Stimulated activated CD8-positive, alpha-beta memory T cell treated with anti-CD3 and anti-CD28 coated beads, Interleukin-15, amount 100 ng/mL, for 1 hour (primary cell): Measurements from ENCODE around the gene LRP5.
"Not testable (repeated sequence)": the region's sequence is repeated elsewhere in the genome, so short reads cannot be mapped to it uniquely, and the experiment has no call there.

Source experiments
- DNase-seq: peaks from one replicate; pipeline ENCODE4 v3.0.0-alpha.2; 2020; ENCODE audit warnings: low read depth

Gene LRP5

GRCh38 chr11:68444566-68444965, 132.2 kb downstream of the LRP5 start:
- no peak for DNase-seq

GRCh38 chr11:68445531-68446035, 133.2 kb downstream of the LRP5 start:
- DNase-seq, result no peak

GRCh38 chr11:68446046-68446725, 133.8 kb downstream of the LRP5 start:
- no peak for DNase-seq

GRCh38 chr11:68447015-68447801, 134.8 kb downstream of the LRP5 start:
- peak; percentile 60 for DNase-seq

- DNase-seq, result not testable (repeated sequence)
Observed at GRCh38 chr11:68447914-68448313, 135.5 kb downstream of the LRP5 start.

- DNase-seq, result no peak
Observed at GRCh38 chr11:68448604-68449011, 136.2 kb downstream of the LRP5 start.

- DNase-seq, result no peak
Observed at GRCh38 chr11:68449951-68450350, 137.6 kb downstream of the LRP5 start.

- no peak for DNase-seq
Observed at GRCh38 chr11:68450711-68451110, 138.3 kb downstream of the LRP5 start.

GRCh38 chr11:68454767-68455166, 142.4 kb downstream of the LRP5 start:
- DNase-seq, result no peak

- DNase-seq, result no peak
Observed at GRCh38 chr11:68455485-68455884, 143.1 kb downstream of the LRP5 start.

GRCh38 chr11:68457216-68457897, 145.0 kb downstream of the LRP5 start:
- no peak for DNase-seq

- DNase-seq, result no peak
Observed at GRCh38 chr11:68457898-68458249, 145.5 kb downstream of the LRP5 start.

GRCh38 chr11:68458340-68458739, 145.9 kb downstream of the LRP5 start:
- DNase-seq, result not testable (repeated sequence)

- peak; percentile 88 for DNase-seq
Observed at GRCh38 chr11:68459886-68460740, 147.7 kb downstream of the LRP5 start.

- DNase-seq, result no peak
Observed at GRCh38 chr11:68460741-68461574, 148.6 kb downstream of the LRP5 start, which contains the start of gene PPP6R3. PPP6R3 (plus strand) TSS chr11:68460752; CDS start chr11:68537665, 76,913 bp downstream.

GRCh38 chr11:68461575-68461917, 149.2 kb downstream of the LRP5 start:
- no peak for DNase-seq

- DNase-seq, result no peak
Observed at GRCh38 chr11:68463714-68464113, 151.3 kb downstream of the LRP5 start.

GRCh38 chr11:68467201-68467834, 154.9 kb downstream of the LRP5 start:
- no peak for DNase-seq

GRCh38 chr11:68468217-68468828, 155.9 kb downstream of the LRP5 start:
- no peak for DNase-seq

GRCh38 chr11:68469122-68469521, 156.7 kb downstream of the LRP5 start:
- DNase-seq, result no peak
